LNCaP clone FGC (cell line): Measurements from ENCODE around the gene NOP16.

Experiments
- DNase-seq: peaks from one replicate; pipeline ENCODE4 v3.0.0-alpha.2; 2011; ENCODE audit warnings: low read depth
- H3K4me3 ChIP-seq: 2 replicates; pipeline ENCODE4 v1.5.1; 2011; ENCODE audit warnings: mild to moderate bottlenecking, low read depth, low read length, control low read depth
- TF ChIP-seq, protein P1 (sequence below): IDR thresholded peaks from 2 replicates; pipeline ENCODE4 v1.5.1; 2012; ENCODE audit warnings: mild to moderate bottlenecking; ENCODE audit not compliant: control insufficient read depth, insufficient read depth; ENCODE audit errors: extremely low read depth

The NOP16 gene

DNA sequence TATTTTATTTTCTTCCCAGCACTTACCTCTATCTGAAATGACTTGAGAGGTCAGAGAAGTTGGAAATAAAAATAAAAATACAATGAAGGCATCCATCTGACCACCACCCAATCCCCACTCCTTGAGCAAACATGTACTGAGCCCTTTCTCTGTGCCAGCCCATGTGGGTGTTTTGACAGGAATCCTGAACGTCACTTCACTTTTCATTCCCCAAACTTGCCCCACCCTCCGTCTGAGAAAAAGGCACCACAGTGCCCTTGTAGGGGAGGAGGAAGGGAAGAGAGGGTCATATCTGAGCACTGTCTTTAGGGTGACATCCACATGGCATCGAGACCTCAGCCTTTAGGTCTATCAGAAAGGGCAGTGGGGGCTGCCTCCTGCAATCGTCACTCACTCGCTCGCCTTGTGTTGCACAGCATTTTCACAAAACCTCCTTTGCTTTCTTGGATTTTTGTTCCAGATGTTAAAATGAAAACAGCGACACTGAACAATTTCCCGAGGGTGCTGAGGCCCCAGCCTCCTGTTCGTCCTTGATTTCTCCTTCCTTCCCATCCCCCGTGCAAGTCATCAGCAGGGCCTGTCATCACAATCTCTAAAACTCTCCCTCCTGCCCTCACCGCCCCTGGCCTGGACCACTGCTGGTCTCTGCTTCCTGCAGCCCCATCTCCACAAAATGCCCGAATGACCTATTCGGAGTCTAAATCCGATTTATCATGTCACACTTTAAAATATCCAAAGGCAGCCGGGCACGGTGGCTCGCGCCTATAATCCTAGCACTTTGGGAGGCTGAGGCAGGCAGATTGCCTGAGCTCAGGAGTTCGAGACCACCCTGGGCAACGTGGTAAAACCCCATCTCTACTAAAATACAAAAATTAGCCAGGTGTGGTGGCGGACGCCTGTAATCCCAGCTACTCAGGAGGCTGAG lies 13.1 kb upstream of the NOP16 start:
- no peak for DNase-seq
- H3K4me3 ChIP-seq = no peak overlapping the region
- TF ChIP-seq, protein P1, sequence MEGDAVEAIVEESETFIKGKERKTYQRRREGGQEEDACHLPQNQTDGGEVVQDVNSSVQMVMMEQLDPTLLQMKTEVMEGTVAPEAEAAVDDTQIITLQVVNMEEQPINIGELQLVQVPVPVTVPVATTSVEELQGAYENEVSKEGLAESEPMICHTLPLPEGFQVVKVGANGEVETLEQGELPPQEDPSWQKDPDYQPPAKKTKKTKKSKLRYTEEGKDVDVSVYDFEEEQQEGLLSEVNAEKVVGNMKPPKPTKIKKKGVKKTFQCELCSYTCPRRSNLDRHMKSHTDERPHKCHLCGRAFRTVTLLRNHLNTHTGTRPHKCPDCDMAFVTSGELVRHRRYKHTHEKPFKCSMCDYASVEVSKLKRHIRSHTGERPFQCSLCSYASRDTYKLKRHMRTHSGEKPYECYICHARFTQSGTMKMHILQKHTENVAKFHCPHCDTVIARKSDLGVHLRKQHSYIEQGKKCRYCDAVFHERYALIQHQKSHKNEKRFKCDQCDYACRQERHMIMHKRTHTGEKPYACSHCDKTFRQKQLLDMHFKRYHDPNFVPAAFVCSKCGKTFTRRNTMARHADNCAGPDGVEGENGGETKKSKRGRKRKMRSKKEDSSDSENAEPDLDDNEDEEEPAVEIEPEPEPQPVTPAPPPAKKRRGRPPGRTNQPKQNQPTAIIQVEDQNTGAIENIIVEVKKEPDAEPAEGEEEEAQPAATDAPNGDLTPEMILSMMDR = no peak

GRCh38 chr5:176400382-176401156 lies 12.2 kb upstream of the NOP16 start:
- DNase-seq = no peak
- H3K4me3 ChIP-seq = no peak overlapping the region
- TF ChIP-seq, protein P1 = no peak

DNA sequence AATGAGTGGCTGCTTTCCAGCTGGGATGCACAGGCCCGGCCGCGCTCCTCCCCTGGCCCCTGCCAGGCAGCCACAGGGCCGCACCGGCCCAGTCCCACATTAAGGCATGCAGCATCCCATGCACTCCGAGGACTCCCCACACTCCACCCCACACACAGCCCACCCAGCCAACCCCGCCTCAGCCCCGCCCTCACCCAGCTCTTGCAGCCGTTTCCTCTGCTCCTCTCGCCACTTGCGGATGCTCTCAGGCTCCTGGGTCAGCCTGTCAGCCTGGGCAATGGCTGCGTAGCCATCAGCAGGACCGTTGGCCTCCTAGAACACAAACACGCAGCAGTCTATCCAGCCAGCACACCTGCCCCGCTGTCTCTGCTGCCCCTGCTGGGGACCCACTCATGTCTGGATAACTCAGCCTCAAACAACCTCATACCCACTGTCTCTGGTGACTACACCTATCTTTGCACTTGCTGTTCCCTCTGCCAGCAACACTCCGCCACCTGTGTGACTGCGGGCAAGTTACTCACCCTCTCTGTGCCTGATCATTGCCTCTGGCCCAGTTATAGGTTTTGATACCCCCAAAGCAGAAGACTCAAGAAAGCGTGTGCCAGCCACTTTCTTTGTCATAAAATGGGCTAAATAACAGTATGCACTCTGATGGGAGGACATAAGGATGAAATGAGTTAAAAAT lies 9.5 kb upstream of the NOP16 start:
- TF ChIP-seq, protein P1 = no peak
- no peak for DNase-seq
- H3K4me3 ChIP-seq = no peak overlapping the region

DNA sequence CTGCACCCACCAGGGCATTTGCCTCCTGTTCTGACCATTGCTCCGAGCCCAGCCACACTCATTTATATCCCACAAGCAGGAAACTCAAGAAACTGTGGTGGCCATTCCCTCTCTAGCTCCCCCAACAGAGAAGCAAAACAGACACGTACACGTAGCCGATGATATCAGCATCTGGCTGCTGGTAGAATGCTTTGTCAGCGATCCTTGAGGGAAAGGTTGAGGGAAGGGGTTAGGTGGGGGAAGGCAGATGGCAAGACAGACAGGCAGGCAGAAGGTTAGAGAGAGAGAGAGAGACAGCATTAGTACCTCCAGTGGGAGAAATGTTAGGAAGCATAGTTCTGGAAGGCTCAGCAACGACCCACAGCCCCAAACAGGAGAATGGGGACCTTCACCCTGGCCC lies 7.9 kb upstream of the NOP16 start:
- no peak overlapping the region for H3K4me3 ChIP-seq
- TF ChIP-seq, protein P1 = no peak
- DNase-seq = no peak

DNA sequence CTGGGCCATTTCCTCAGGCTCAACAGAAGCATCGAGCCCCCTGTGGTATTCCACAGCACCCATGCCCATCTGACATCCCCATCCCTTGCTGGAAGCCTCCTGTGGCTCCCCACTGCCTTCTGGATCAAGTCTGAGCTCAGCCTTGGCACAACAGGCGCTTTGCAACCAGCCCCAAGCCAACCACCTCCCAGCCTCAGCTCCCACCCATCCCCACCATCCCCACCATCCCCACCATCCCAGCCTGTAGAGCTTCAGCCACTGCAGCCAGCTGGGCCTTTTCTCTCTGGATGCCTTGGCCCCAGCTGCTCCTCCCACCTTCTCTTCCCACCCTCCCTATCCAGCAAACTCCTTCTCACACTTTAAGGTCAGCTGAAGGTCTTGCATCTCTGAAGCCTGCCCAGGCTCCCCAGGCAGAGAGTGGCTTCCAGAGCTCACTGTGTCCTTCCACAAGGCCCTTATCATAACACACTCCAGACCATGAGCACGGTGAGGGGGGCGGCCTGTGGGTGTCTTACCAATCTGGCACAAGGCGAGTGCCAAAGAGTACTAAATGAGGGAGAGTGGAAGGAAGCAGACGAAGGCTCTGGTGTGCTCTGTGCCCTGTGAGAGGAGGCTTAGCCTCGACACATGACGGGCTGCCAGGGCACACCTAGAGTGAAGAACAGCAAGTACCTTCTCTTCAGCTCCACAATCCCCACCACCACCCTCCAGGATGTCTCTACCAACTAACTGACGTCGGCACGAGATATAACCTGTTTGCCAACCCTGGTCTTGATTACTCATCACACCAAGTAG lies 6.7 kb upstream of the NOP16 start:
- DNase-seq = no peak
- TF ChIP-seq, protein P1 = no peak
- no peak overlapping the region for H3K4me3 ChIP-seq

DNA sequence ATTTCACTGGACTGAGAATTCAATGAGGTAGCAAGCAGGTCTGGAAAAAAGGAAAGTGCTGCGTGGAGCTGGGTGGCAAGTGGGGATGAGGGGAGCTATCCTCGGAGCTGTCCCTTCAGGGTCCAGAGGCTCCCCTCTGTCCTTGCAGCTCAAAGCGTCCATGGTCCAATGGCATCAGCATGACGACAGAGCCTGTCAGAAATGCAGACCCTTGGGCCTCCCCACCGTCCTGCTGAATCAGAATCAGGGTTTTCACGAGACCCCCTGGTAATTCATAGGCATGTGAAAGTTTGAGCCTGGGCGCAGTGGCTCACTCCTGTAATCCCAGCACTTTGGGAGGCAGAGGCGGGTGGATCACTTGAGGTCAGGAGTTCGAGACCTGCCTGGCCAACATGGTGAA lies 5.7 kb upstream of the NOP16 start:
- TF ChIP-seq, protein P1 = no peak
- no peak for DNase-seq
- no peak overlapping the region for H3K4me3 ChIP-seq
